GM21576 (cell line): ENCODE results near the gene ELOVL4.

Experiments
- ATAC-seq: cut with Tn5 transposase; IDR thresholded peaks from one replicate; pipeline ENCODE4 v1.9.1; 2021; ENCODE audit warnings: mild to moderate bottlenecking, moderate library complexity; ENCODE audit not compliant: unreplicated experiment

ELOVL4 gene

DNA sequence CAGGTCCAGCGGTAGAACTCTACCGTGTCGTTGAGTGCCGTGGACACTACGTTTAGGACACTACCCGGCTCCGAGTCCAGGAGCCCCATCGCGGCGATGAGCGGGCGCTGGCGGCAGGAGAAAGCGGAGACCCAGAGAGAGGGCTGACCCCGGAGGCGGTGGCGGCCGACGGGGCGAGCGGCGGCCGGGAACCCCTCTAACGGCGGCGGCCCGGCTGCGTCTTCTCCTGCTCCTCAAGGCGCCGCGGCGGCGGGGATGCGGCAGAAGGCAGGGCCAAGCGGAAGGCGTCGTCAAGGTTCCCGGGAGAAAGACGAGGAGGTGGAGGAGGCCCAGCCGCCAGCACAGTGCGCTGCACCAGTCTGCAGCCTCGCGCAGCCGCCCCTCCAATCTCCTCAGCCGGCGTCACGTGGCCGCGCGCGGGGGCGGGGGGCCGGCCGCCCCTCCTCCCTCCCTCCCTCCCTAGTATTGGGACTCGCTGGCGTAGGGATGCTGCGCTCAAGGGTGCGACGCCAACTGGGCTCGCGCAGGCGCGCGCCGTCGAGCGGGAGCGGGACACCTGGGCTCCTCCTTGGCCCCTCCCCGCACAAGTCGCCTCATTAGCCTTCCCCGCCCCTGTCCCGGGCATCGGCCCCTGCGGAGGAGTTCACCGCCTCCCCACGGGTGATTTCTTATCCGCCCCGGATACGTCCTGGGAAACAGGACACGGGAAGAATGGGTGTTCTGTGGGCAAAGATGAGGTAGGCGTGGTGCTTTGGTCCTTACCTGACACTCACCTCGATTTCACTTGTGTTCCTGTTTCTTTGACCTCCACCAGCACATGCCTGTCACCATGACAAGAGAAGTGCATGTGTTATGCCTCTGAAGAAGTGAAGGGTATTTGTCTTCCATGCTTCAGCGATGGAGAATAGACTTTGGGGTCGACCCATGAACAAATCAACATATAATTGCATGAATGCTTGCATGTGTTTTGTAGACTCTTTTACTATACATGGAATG is at the start of gene ELOVL4:
TSS of gene ELOVL4 (minus strand) at position 363 of the 996 bp plus-strand sequence. CDS start at position 89, 274 bp downstream.
- ATAC-seq = peak; percentile 36

- ATAC-seq = no peak
Observed at GRCh38 chr6:79993911-79994309, 46.6 kb upstream of the ELOVL4 start.

DNA sequence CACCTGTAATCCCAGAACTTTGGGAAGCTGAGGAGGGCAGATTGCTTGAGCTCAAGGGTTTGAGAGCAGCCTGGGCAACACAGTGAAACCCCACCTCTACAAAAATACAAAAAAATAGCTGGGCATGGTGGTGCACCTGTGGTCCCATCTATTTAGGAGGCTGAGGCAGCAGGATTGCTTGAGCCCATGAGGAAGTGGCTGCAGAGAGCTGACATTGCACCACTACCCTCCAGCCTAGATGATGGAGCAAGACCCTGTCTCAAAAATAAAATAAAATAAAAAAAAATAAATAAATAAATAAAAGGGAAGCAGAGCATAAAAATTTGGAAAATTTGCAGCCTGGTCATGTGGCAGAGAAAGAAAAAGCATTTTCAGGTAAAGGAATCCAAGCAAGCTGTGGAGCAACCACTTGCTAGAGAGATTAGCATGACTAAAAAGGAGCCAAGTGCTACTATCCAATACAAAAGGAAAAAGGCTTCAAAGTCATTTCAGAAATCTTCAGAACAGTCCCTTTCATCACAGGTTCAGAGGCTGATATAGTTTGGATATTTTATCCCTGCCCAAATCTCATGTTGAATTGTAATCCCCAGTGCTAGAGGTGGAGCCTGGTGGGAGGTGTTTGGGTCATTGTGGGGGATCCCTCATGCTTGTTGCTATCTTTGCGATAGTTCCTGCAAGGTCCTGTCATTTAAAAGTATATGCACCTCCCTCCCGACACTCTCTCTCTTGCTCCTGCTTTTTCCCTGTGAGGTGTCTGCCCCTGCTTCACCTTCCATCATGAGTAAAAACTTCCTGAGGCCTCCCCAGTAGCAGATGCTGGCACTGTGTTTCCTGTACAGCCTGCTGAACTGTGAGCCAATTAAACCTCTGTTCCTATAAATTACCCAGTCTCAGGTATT is 45.9 kb upstream of the ELOVL4 start:
- no peak for ATAC-seq

DNA sequence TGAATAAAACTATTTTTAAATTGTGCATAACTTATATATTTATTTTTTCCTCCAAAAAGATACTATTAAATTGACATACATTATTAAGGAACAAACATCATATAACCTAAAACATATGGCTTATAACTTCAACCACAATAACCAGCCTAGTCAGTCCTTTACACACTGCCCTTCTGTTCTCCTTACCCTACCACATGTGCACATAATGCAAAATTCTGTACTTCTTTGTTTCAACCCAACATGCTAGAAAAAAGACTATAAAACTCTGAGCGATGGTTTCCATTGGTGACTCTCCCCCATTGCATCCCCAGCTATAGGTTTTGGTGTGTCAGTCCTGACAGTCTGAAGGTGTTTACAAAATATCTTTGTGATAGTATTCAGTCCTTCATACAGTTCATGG is 42.3 kb upstream of the ELOVL4 start:
- ATAC-seq = no peak

DNA sequence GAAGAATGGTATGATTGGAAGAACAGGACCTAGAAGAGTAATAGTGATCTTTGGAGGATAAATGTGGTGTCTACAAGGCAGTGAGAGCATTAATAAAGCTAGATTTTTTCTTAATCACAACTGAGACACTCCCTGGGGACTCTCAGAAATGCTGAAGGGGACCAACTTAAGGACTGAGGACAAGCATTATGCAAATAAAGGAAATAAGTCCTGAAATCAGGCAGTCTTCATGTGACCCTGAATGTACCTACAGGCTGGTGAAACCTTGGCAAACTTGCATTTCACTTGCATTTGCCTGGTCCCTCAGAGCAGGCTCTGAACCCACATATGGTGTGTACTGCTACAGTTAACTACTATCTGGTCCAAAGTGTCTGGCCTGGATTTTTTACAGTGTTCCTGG is 37.8 kb upstream of the ELOVL4 start:
- ATAC-seq = peak; percentile 42

GRCh38 chr6:79984261-79984660 is 36.9 kb upstream of the ELOVL4 start:
- peak; percentile 68 for ATAC-seq

- no peak for ATAC-seq
Observed at GRCh38 chr6:79981652-79982051, 34.3 kb upstream of the ELOVL4 start.

- no peak for ATAC-seq
Observed at GRCh38 chr6:79971193-79971592, 23.8 kb upstream of the ELOVL4 start.

DNA sequence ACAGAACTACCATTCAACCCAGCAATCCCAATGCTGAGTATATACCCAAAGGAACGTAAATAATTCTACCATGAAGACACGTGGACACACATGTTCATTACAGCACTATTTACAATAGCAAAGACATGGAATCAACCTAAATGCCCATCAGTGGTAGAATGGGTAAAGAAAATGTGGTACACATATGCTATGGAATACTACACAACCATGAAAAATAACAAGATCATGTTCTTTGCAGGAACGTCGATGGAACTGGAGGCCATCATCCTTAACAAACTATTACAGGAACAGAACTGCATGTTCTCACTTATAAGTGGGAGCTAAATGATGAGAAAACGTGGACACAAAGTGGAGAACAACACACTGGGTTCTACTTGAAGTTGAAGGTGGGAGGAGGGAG is 22.4 kb upstream of the ELOVL4 start:
- ATAC-seq = no peak

- ATAC-seq = no peak
Observed at GRCh38 chr6:79967178-79967577, 19.8 kb upstream of the ELOVL4 start.

GRCh38 chr6:79964607-79965081 is 17.3 kb upstream of the ELOVL4 start:
- ATAC-seq = no peak

DNA sequence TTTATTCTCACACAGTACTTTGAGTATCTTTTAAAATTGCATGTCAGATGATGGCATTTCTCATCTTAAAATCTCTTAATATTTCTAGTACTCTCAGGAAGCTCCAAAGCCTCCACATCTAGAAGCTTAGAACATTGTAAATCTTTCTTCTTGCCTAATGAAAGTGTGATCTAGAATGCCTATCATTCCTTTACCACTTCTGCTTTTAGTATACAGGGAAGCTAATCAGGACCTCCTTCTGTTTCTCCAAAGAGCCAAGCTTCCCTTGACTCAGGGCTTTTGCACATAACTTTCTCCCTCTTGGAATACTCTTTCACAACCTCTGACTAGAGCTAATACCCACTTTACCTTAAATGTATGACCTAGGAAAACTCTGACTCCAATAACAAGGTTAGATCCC is 7.5 kb upstream of the ELOVL4 start:
- no peak for ATAC-seq

GRCh38 chr6:79949233-79949632 is 1.9 kb upstream of the ELOVL4 start:
- peak; percentile 65 for ATAC-seq

DNA sequence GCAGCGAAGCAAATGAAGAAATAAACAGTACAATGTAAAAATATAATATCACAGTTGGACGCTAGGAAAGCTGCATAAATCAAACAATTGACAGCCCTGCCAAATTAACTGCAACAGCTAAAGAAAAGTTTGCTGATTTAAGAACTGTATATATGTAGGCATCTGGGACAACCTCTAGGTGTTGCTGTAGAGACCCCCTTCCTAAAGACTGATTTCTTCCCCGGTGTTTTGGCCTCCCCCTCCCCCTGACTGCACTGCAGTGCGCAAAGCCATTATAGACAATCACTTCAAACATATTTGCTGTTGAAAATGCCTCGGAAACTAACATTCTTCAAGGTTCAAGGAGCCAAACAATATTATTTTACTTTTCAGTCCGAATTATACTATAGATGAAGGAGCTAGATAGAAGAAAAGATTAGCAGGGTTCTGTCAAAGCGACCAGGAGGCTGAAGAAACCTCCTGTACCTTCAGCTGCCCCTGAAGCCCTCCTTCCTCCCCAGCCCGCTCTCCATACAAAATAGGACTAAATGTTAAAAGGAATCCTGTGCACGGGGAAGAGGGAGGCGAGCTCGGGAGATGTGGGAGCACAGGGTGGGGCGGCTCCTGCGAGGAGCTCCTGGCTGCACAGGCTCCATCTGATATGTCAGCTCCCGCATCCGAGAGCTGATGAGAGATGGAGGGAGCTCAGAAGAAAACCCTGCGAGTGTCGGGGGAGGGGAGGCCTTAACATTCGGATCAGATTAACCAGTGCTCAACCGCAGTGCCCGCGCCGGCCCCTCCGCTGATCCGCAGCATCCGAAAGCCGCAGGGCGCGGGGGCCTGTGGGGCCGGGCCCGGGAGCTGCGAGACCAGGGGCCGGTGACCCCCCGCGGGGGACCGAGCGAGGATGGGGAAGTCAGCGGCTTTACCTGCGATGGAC is 822 bp downstream of the ELOVL4 start:
- peak; percentile 25 for ATAC-seq

- ATAC-seq = no peak
Observed at GRCh38 chr6:79943133-79943532, 4.2 kb downstream of the ELOVL4 start.

GRCh38 chr6:79941489-79942151 is 5.7 kb downstream of the ELOVL4 start:
- no peak for ATAC-seq

DNA sequence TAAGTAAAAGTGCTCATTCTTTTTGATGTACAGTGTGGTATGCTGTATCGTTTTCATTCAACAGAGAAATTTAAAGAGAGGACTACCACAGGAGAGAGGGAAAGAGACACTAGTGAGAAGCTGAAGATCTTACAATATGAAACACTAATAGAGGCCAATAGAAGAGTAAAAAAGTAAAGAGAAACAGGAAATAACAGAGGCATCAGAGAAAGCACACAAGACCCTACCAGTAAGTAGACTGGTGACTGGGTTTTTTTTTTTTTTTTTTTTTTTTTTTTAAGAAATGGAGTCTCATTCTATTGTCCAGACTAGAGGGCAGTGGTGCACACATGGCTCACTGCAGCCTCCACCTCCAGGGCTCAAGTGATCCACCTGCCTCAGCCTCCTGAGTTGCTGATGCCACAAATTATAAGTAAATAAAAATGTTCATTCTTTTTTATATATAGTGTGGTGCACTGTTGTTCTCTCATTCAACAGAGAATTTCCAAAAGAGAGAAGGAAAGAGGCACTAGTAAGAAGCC is 18.8 kb downstream of the ELOVL4 start:
- ATAC-seq = no peak

DNA sequence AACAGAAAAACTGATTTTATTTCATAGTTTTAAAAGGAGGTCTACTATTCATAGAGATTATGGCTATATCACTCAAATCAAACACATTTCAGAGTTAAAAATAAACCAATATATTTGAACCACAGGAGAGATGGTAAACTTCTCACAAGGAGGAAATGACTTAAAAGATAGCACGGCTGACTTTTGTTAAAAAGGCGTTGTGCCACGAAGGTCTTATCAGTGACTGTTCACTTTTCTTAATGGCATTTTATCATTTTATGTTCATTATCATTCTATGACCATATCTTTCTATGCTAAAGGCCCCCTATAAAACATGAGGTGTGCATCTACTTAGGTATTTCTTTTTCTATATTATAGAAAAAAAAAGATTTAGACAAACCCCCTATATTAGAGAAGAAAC is 19.6 kb downstream of the ELOVL4 start:
- no peak for ATAC-seq

DNA sequence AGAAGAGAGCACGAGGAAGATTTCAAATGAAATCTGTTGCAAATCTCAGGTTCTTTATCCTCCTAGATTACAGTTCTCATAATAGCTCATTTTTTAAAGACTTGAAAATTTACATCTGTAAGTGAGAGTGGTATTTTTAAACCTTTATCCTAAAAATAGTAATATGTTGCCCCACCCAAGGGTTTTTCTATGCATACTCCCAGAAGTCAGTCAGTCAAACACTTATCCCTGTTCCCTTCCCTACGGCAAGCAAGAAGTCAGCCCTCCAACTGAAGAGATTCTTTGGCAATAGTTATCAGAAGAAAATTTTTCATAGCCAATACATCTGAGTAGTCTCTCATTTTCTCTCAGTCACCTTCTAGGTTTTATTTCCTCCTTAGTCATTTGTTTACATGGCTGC is 24.1 kb downstream of the ELOVL4 start:
- no peak for ATAC-seq

DNA sequence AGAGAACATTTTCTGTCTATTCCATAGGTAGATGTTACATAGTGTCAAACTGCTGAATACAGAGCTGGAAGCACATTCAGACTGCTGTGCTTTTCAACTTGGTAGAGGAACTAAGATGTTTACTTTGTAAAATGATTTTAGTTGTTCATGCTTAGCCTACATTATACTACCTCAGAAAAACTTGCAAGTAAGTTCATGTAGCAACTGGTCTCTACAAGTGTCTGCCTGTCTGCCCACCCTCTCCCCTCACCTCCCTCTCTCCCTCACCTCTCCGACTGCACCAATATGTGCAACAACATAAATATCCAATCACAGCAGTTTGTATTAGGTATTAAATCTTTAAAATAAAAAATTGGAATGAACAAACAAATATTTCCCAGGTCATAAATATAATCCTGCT is 25.3 kb downstream of the ELOVL4 start:
- ATAC-seq = no peak
